PC-9 (cell line): Measurements from ENCODE around the gene ADGRD1. TPM values are rescaled to one million over a fixed set of nuclear protein-coding genes. Genes with fewer than 3 reads are reported as not detected.

Experiments
- BruUV-seq: library from RNA; stranded (reverse); fragments of 400-500 nt; replicated peaks from 2 replicates; lab custom pipeline; 2021; lab: Mats Ljungman, UMichigan
- CTCF ChIA-PET: fragments of 300-600 bp; sonication (Branson Sonifier 250); formaldehyde crosslinking; loops from one replicate; lab custom pipeline; 2022; ENCODE audit warnings: antibody characterized with exemption; lab: Charles Lee
- POLR2A ChIA-PET: fragments of 300-600 bp; sonication (Branson Sonifier 250); formaldehyde crosslinking; loops from one replicate; lab custom pipeline; 2022; ENCODE audit warnings: antibody characterized with exemption; ENCODE audit not compliant: unreplicated experiment; lab: Charles Lee
- DNase-seq, 2 experiments: peaks; one replicate each; pipeline versions ENCODE4 v3.0.0 to v3.0.0-alpha.2; 2015 to 2022; ENCODE audit warnings: mixed read lengths in 1 of 2
- H2AFZ ChIP-seq: fragments of 200-600 bp; sonication (generic); 2 replicates; pipeline ENCODE4 v1.8.1; 2017; ENCODE audit warnings: antibody characterized with exemption
- H3F3A ChIP-seq: fragments of 200-600 bp; sonication (generic); 2 replicates; pipeline ENCODE4 v1.8.1; 2017; ENCODE audit warnings: antibody characterized with exemption, mild to moderate bottlenecking, low read depth; ENCODE audit not compliant: insufficient read depth
- H3K27ac ChIP-seq: fragments of 200-600 bp; sonication (generic); 2 replicates; pipeline ENCODE4 v1.6.1; 2016; ENCODE audit warnings: mixed run types
- H3K27me3 ChIP-seq: fragments of 200-600 bp; sonication (generic); 2 replicates; pipeline ENCODE4 v1.6.1; 2016; ENCODE audit warnings: low read depth, mixed run types; ENCODE audit not compliant: insufficient read depth
- H3K36me3 ChIP-seq: fragments of 200-600 bp; sonication (generic); 2 replicates; pipeline ENCODE4 v1.6.1; 2016; ENCODE audit warnings: low read depth, mixed run types
- H3K4me1 ChIP-seq: fragments of 200-600 bp; sonication (generic); replicated peaks from 2 replicates; pipeline ENCODE4 v1.6.1; 2016; ENCODE audit warnings: mixed run types; ENCODE audit not compliant: insufficient read depth
- H3K4me2 ChIP-seq: fragments of 200-600 bp; sonication (generic); 2 replicates; pipeline ENCODE4 v1.6.1; 2017; ENCODE audit warnings: mixed run types
- H3K4me3 ChIP-seq: fragments of 200-600 bp; sonication (generic); 2 replicates; pipeline ENCODE4 v1.6.1; 2016; ENCODE audit warnings: mixed run types
- H3K79me2 ChIP-seq: fragments of 200-600 bp; sonication (generic); 2 replicates; pipeline ENCODE4 v1.6.1; 2017; ENCODE audit warnings: low read depth, mixed run types
- H3K9me2 ChIP-seq: fragments of 200-600 bp; sonication (generic); 2 replicates; pipeline ENCODE4 v1.8.1; 2017; ENCODE audit warnings: mild to moderate bottlenecking; ENCODE audit not compliant: insufficient read depth
- H3K9me3 ChIP-seq: fragments of 200-600 bp; sonication (generic); 2 replicates; pipeline ENCODE4 v1.8.1; 2016; ENCODE audit warnings: low read depth; ENCODE audit not compliant: insufficient read depth
- H4K20me1 ChIP-seq: fragments of 200-600 bp; sonication (generic); 2 replicates; pipeline ENCODE4 v1.8.1; 2017; ENCODE audit not compliant: insufficient read depth
- CTCF ChIP-seq: fragments of 200-600 bp; sonication (generic); conservative IDR thresholded peaks from 2 replicates; pipeline ENCODE4 v1.6.1; 2017; ENCODE audit warnings: mixed run types, antibody characterized with exemption, mild to moderate bottlenecking, moderate library complexity
- EZH2 ChIP-seq: fragments of 200-600 bp; sonication (generic); IDR thresholded peaks from 2 replicates; pipeline ENCODE4 v1.8.0; 2017; ENCODE audit warnings: antibody characterized with exemption, low read depth
- intact Hi-C: fragments of 100-400 bp; cut with micrococcal nuclease; formaldehyde crosslinking; loops from one replicate; pipeline ENCODE4 v1.10.0; 2022; ENCODE audit not compliant: unreplicated experiment
- total RNA-seq: library from RNA; stranded (reverse); gene quantifications from 2 replicates; pipeline ENCODE4 v1.2.3, GENCODE V29; 2021

ADGRD1 gene
- total RNA-seq, 1 experiment from 2014 or later: not detected

GRCh38 chr12:131105351-131105735 lies 151.6 kb downstream of the ADGRD1 start:
- H2AFZ ChIP-seq: no peak overlapping the region
- no peak for DNase-seq
- no peaks in the 10 kb centered on the region for H3K36me3 ChIP-seq
- peaks cover 63% of the 10 kb centered on the region for H3K27me3 ChIP-seq
- H3K9me2 ChIP-seq: no peaks in the 10 kb centered on the region
- CTCF ChIA-PET: interaction anchor here (0.6 kb wide), 1 partner anchor 732 kb away, joined by 3 read pairs; no protein-coding TSS in a partner anchor
- H3K4me3 ChIP-seq: no peak overlapping the region
- POLR2A ChIA-PET: no interaction called here
- no peak overlapping the region for H3K27ac ChIP-seq
- no peak for TF ChIP-seq CTCF
- no peak for TF ChIP-seq EZH2
- no peak overlapping the region for H3K4me2 ChIP-seq
- no peaks in the 10 kb centered on the region for H3F3A ChIP-seq
- H4K20me1 ChIP-seq: no peaks in the 10 kb centered on the region
- intact Hi-C loops: loop anchor here (2.0 kb wide), 1 partner anchor 725 kb away; no protein-coding TSS in a partner anchor
- BruUV-seq: no TSS peak
- no peaks in the 10 kb centered on the region for H3K79me2 ChIP-seq
- no peaks in the 10 kb centered on the region for H3K9me3 ChIP-seq
- H3K4me1 ChIP-seq: no peaks in the 10 kb centered on the region

DNA sequence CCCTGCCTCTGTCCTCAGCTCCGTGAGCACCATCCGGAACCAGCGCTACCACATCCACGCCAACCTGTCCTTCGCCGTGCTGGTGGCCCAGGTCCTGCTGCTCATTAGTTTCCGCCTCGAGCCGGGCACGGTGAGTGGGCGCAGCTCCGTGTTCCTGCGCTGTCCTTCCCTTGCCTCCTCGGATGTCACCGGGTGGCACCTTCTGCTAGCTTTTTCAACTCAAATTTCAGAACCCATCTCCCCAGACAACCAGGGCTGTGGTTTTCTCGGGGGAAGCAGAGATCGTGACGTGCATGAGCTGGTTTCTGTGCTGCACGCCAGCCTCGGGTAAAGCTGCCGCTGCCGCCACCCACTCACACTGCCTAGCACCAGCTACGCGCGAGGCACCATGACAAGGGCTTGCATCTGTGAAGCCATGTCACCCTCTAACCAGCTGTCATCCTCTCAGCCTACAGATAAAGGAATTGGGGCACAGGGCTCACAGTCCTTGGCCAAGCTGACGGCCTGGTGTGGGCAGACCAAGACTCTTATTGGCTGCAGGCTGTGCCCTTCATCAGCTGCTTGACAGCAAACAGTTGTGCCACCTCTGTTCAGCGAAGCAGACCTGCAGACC lies 152.1 kb downstream of the ADGRD1 start:
- H4K20me1 ChIP-seq: no peaks in the 10 kb centered on the region
- H3K4me2 ChIP-seq: no peak overlapping the region
- H3K27ac ChIP-seq: no peak overlapping the region
- POLR2A ChIA-PET: no interaction called here
- no peaks in the 10 kb centered on the region for H3K36me3 ChIP-seq
- H3K4me3 ChIP-seq: no peak overlapping the region
- no peaks in the 10 kb centered on the region for H3F3A ChIP-seq
- no peak for DNase-seq
- no peaks in the 10 kb centered on the region for H3K4me1 ChIP-seq
- BruUV-seq: no TSS peak
- no peaks in the 10 kb centered on the region for H3K9me2 ChIP-seq
- CTCF ChIA-PET: no interaction called here
- no peaks in the 10 kb centered on the region for H3K79me2 ChIP-seq
- H3K9me3 ChIP-seq: no peaks in the 10 kb centered on the region
- no peak for TF ChIP-seq CTCF
- TF ChIP-seq EZH2: no peak
- H3K27me3 ChIP-seq: peaks cover 58% of the 10 kb centered on the region
- intact Hi-C loops: loop anchor here (2.0 kb wide), 1 partner anchor 725 kb away; no protein-coding TSS in a partner anchor
- no peak overlapping the region for H2AFZ ChIP-seq

GRCh38 chr12:131106349-131106941 lies 152.7 kb downstream of the ADGRD1 start:
- Histone ChIP-seq H3K9me3 (no peaks in the 10 kb centered on the region), H3K4me2 (no peak overlapping the region), H3F3A (no peaks in the 10 kb centered on the region), H2AFZ (no peak overlapping the region), H3K79me2 (no peaks in the 10 kb centered on the region), H3K9me2 (no peaks in the 10 kb centered on the region), H3K27me3 (peaks cover 56% of the 10 kb centered on the region), H3K27ac (no peak overlapping the region), H3K4me3 (no peak overlapping the region), H3K4me1 (no peaks in the 10 kb centered on the region), H4K20me1 (no peaks in the 10 kb centered on the region), H3K36me3 (no peaks in the 10 kb centered on the region)
- TF ChIP-seq CTCF: no peak
- TF ChIP-seq EZH2: no peak
- intact Hi-C loops: no loop called here
- no peak for DNase-seq
- no TSS peak for BruUV-seq
- ChIA-PET CTCF (no interaction called here), POLR2A (no interaction called here)
